WTC11 (cell line): ENCODE results near the gene ZNF532. TPM values are rescaled to one million over a fixed set of nuclear protein-coding genes. Genes with fewer than 3 reads are reported as not detected.

Experiments
- ATAC-seq: fragments of 200-7000 bp; cut with Tn5 transposase; 2 replicates; pipeline ENCODE4 v1.10.0; 2021; ENCODE audit warnings: mild to moderate bottlenecking, moderate library complexity
- CTCF ChIA-PET: fragments of 300-600 bp; sonication (Branson Sonifier 250); formaldehyde crosslinking; loops from one replicate; lab custom pipeline; 2021; ENCODE audit warnings: antibody characterized with exemption; lab: Charles Lee
- POLR2A ChIA-PET: fragments of 350-600 bp; sonication (Branson Sonifier 250); formaldehyde crosslinking; loops from one replicate; lab custom pipeline; 2021; ENCODE audit warnings: antibody characterized with exemption; lab: Charles Lee
- DNase-seq: peaks from one replicate; pipeline ENCODE4 v3.0.0; 2021; ENCODE audit warnings: low spot score
- H3K27ac Mint-ChIP-seq: 2 replicates; pipeline ENCODE4 v1.8.0; 2021; ENCODE audit warnings: mixed read lengths
- H3K27me3 Mint-ChIP-seq: 2 replicates; pipeline ENCODE4 v1.8.0; 2021; ENCODE audit warnings: low read depth, mild to moderate bottlenecking, moderate library complexity, mixed read lengths
- H3K36me3 Mint-ChIP-seq: 2 replicates; pipeline ENCODE4 v1.8.0; 2021; ENCODE audit warnings: mixed read lengths
- H3K4me1 Mint-ChIP-seq: 2 replicates; pipeline ENCODE4 v1.8.0; 2022; ENCODE audit warnings: mixed read lengths
- H3K4me3 Mint-ChIP-seq: 2 replicates; pipeline ENCODE4 v1.8.0; 2021; ENCODE audit warnings: mild to moderate bottlenecking, moderate library complexity, mixed read lengths
- H3K9me3 Mint-ChIP-seq: 2 replicates; pipeline ENCODE4 v1.8.0; 2021; ENCODE audit warnings: mixed read lengths
- AR ChIP-seq: fragments of 250-450 bp; sonication (Bioruptor Pico); IDR thresholded peaks from 2 replicates; pipeline ENCODE4 v1.9.0; 2021; ENCODE audit warnings: mild to moderate bottlenecking
- ATF6 ChIP-seq: sonication (generic); formaldehyde crosslinking; IDR thresholded peaks from 2 replicates; pipeline ENCODE4 v1.8.1; 2023; ENCODE audit warnings: mild to moderate bottlenecking, missing genetic modification reagents
- CDX4 ChIP-seq: fragments of 250-450 bp; sonication (Bioruptor Pico); IDR thresholded peaks from 2 replicates; pipeline ENCODE4 v1.9.0; 2021; ENCODE audit warnings: moderate library complexity, mild to moderate bottlenecking, inconsistent platforms, borderline replicate concordance
- FOXP1 ChIP-seq: sonication (generic); formaldehyde crosslinking; IDR thresholded peaks from 2 replicates; pipeline ENCODE4 v1.8.0; 2022; ENCODE audit warnings: missing genetic modification reagents, mild to moderate bottlenecking, moderate library complexity, borderline replicate concordance
- MAX ChIP-seq: sonication (generic); formaldehyde crosslinking; IDR thresholded peaks from 2 replicates; pipeline ENCODE4 v1.8.0; 2022; ENCODE audit warnings: mild to moderate bottlenecking, missing genetic modification reagents
- MXD4 ChIP-seq: fragments of 250-450 bp; sonication (Bioruptor Pico); IDR thresholded peaks from 2 replicates; pipeline ENCODE4 v1.8.0; 2021; ENCODE audit warnings: mild to moderate bottlenecking, moderate library complexity, borderline replicate concordance
- PRRX2 ChIP-seq: fragments of 250-450 bp; sonication (Bioruptor Pico); IDR thresholded peaks from 2 replicates; pipeline ENCODE4 v1.8.0; 2021; ENCODE audit warnings: mild to moderate bottlenecking
- SMAD3 ChIP-seq: sonication (generic); formaldehyde crosslinking; IDR thresholded peaks from 2 replicates; pipeline ENCODE4 v1.8.0; 2022; ENCODE audit warnings: missing genetic modification reagents, mild to moderate bottlenecking, borderline replicate concordance
- ZNF317 ChIP-seq: sonication (generic); formaldehyde crosslinking; IDR thresholded peaks from 2 replicates; pipeline ENCODE4 v1.8.1; 2023; ENCODE audit warnings: low read depth, mild to moderate bottlenecking, moderate library complexity, missing genetic modification reagents, borderline replicate concordance
- ZNF532 ChIP-seq: fragments of 250-450 bp; sonication (Bioruptor Pico); IDR thresholded peaks from 2 replicates; pipeline ENCODE4 v1.9.0; 2021; ENCODE audit warnings: mild to moderate bottlenecking, borderline replicate concordance
- ZSCAN18 ChIP-seq: fragments of 250-450 bp; sonication (Bioruptor Pico); IDR thresholded peaks from 2 replicates; pipeline ENCODE4 v2.1.2; 2022; ENCODE audit warnings: mild to moderate bottlenecking, moderate library complexity
- total RNA-seq: library from RNA; stranded (reverse); gene quantifications from 3 replicates; pipeline ENCODE4 v1.2.3, GENCODE V29; 2021

Gene ZNF532
- total RNA-seq, 1 experiment from 2014 or later: 171 TPM

- H3K27me3 Mint-ChIP-seq: no peaks in the 10 kb centered on the region
Measured at GRCh38 chr18:58865701-58866065, 1.0 kb downstream of the ZNF532 start.

GRCh38 chr18:58866066-58866772 is 1.5 kb downstream of the ZNF532 start:
- Mint-ChIP-seq H3K27ac (peak overlapping the region; percentile 98), H3K27me3 (no peaks in the 10 kb centered on the region), H3K36me3 (peaks cover 58% of the 10 kb centered on the region), H3K4me3 (peak overlapping the region; percentile 80), H3K4me1 (peaks cover 82% of the 10 kb centered on the region), H3K9me3 (peaks cover 5% of the 10 kb centered on the region)
- POLR2A ChIA-PET: interaction anchor here (1.0 to 2.4 kb wide), 5 partner anchors 12 to 40 kb away, joined by 3 to 42 read pairs (median 4); no protein-coding TSS in a partner anchor
- no peak for TF ChIP-seq ZNF317 (CRISPR knock-in tag)
- no peak for TF ChIP-seq MXD4 (CRISPR knock-in tag)
- TF ChIP-seq ZNF532 (CRISPR knock-in tag): no peak
- TF ChIP-seq SMAD3 (CRISPR knock-in tag): no peak
- TF ChIP-seq FOXP1 (CRISPR knock-in tag): no peak
- TF ChIP-seq ATF6 (CRISPR knock-in tag): no peak
- DNase-seq (no peak), ATAC-seq (no peak)
- CTCF ChIA-PET: interaction anchor here (1.1 to 1.9 kb wide), 6 partner anchors 81 to 102 kb away, joined by 3 to 12 read pairs (median 8); no protein-coding TSS in a partner anchor

More at GRCh38 chr18:58865701-58866065, 1.0 kb downstream of the ZNF532 start:
- Mint-ChIP-seq H3K27ac (peak overlapping the region; percentile 98), H3K9me3 (peaks cover 5% of the 10 kb centered on the region), H3K36me3 (peaks cover 53% of the 10 kb centered on the region), H3K4me3 (peak overlapping the region; percentile 80), H3K4me1 (peaks cover 84% of the 10 kb centered on the region)
- TF ChIP-seq CDX4 (CRISPR knock-in tag): no peak
- no peak for TF ChIP-seq AR
- TF ChIP-seq PRRX2 (CRISPR knock-in tag): no peak
- TF ChIP-seq MAX (CRISPR knock-in tag): peak; percentile 48
- TF ChIP-seq ZSCAN18 (CRISPR knock-in tag): no peak
- ATAC-seq (no peak), DNase-seq (no peak)
- POLR2A ChIA-PET: interaction anchor here (1.5 kb wide), 1 partner anchor 21 kb away, joined by 3 read pairs; no protein-coding TSS in a partner anchor
- CTCF ChIA-PET: interaction anchor here (1.9 kb wide), 1 partner anchor 80 kb away, joined by 5 read pairs; no protein-coding TSS in a partner anchor
